ENCODE measurements around the gene INSIG1. TPM values are rescaled to one million over a fixed set of nuclear protein-coding genes. Genes with fewer than 3 reads are reported as not detected.

INSIG1 gene
- total and polyA plus RNA-seq, 2 donors (not counting 3 experiments of a cell fraction or from before 2014, with no cell fraction given): 79.3 to 102 TPM

DNA sequence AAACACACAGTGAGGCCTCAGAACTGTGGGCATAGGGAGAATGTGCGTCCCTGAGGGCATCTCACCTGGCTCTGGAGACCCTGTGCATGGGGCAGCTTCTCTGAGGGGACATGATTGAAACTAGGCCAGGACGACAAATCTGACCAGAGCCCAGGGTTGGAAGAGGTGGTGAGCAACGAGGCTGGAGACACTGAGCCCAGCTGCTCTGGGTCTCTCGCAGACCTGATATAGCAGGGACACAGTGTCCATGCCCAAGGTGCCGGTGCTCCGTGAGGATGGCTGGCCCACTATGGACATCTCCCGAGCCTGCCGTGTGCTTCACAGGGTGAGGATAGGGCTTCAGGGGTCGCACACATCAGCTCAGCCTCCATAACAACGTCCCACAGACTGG lies 49.3 kb upstream of the INSIG1 start:
- CTCF ChIA-PET: no interaction called here
- Histone ChIP-seq H3K27me3 (ENCODE audit: control insufficient read depth in 2 of 2, insufficient read depth in 2 of 2, low read length in 2 of 2) (no peaks in the 10 kb centered on the region), H3K4me1 (ENCODE audit: control insufficient read depth, extremely low read depth, insufficient read depth, low read length) (no peaks in the 10 kb centered on the region), H3K79me2 (ENCODE audit: control insufficient read depth, insufficient read depth, low read length) (no peaks in the 10 kb centered on the region), H3K27ac (ENCODE audit: insufficient read depth, low read depth, low read length) (no peak overlapping the region), H3K9ac (replicated peaks; ENCODE audit: extremely low read depth, insufficient read depth, low read length) (no peak overlapping the region), H3K9me3 (replicated peaks; ENCODE audit: control insufficient read depth, insufficient read depth, low read length) (no peaks in the 10 kb centered on the region), H3K9me1 (replicated peaks; ENCODE audit: control insufficient read depth, extremely low read depth, insufficient read depth, low read length) (no peaks in the 10 kb centered on the region), H2AFZ (ENCODE audit: low read depth, low read length) (no peak overlapping the region), H3K4me3 (replicated peaks in 1 of 3; ENCODE audit: insufficient read depth in 1 of 3, low read depth in 1 of 3, low read length in 3 of 3) (no peak overlapping the region), H3K36me3 (ENCODE audit: control insufficient read depth in 2 of 2, extremely low read depth in 1 of 2, insufficient read depth in 2 of 2, low read length in 2 of 2) (no peaks in the 10 kb centered on the region), H3K4me2 (ENCODE audit: insufficient read depth, low read length) (no peak overlapping the region), H4K20me1 (replicated peaks; ENCODE audit: control insufficient read depth, extremely low read depth, insufficient read depth, low read length) (no peaks in the 10 kb centered on the region)
- FAIRE-seq: no peak
- intact Hi-C loops (cut with micrococcal nuclease): loop anchor here (2.0 kb wide), 1 partner anchor 26 kb away; no protein-coding TSS in a partner anchor
- DNase-seq (ENCODE audit: low read depth, low spot score): no peak
- dilution Hi-C loops (cut with MboI; ENCODE audit: extremely low pct_ligation_motif_present, low sequenced_read_pairs): no loop called here
- POLR2A ChIA-PET: no interaction called here
- BruUV-seq (replicated peaks): no TSS peak
- no peak for TF ChIP-seq MAX (IDR thresholded peaks at IDR 0.05; ENCODE audit: insufficient read depth, insufficient read length)

DNA sequence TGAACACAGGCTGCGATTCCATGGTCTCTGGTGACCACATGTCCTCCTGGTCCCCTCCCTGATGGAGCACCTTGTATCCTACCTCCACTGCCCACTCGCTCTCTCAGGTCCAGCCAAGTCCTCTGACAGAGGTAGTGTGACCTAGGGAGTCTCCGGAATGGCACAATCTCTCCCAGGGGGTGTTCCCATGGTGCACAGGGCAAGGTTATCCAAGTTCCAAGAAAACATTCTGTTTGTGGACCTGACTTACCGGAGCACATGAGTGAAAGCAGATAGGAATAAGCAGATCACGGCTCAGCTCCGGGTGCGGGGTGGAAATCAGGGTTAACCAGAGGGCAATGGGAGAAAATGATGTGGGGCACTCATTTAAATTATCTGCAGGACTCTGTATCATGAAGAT lies 45.8 kb upstream of the INSIG1 start:
- Histone ChIP-seq H3K9me1 (replicated peaks; ENCODE audit: control insufficient read depth, extremely low read depth, insufficient read depth, low read length) (no peaks in the 10 kb centered on the region), H3K36me3 (ENCODE audit: control insufficient read depth in 2 of 2, extremely low read depth in 1 of 2, insufficient read depth in 2 of 2, low read length in 2 of 2) (no peaks in the 10 kb centered on the region), H3K9ac (replicated peaks; ENCODE audit: extremely low read depth, insufficient read depth, low read length) (no peak overlapping the region), H2AFZ (ENCODE audit: low read depth, low read length) (no peak overlapping the region), H3K4me3 (replicated peaks in 1 of 3; ENCODE audit: insufficient read depth in 1 of 3, low read depth in 1 of 3, low read length in 3 of 3) (no peak overlapping the region), H4K20me1 (replicated peaks; ENCODE audit: control insufficient read depth, extremely low read depth, insufficient read depth, low read length) (no peaks in the 10 kb centered on the region), H3K4me1 (ENCODE audit: control insufficient read depth, extremely low read depth, insufficient read depth, low read length) (peaks cover under 1% of the 10 kb centered on the region), H3K79me2 (ENCODE audit: control insufficient read depth, insufficient read depth, low read length) (no peaks in the 10 kb centered on the region), H3K9me3 (replicated peaks; ENCODE audit: control insufficient read depth, insufficient read depth, low read length) (no peaks in the 10 kb centered on the region), H3K27me3 (ENCODE audit: control insufficient read depth in 2 of 2, insufficient read depth in 2 of 2, low read length in 2 of 2) (no peaks in the 10 kb centered on the region), H3K4me2 (ENCODE audit: insufficient read depth, low read length) (no peak overlapping the region), H3K27ac (ENCODE audit: insufficient read depth, low read depth, low read length) (no peak overlapping the region)
- DNase-seq (ENCODE audit: low read depth, low spot score) (no peak), FAIRE-seq (no peak)
- CTCF ChIA-PET: interaction anchor here (1.4 to 2.7 kb wide), 5 partner anchors 10 to 62 kb away, joined by 3 to 11 read pairs (median 4); no protein-coding TSS in a partner anchor
- BruUV-seq (replicated peaks): no TSS peak
- POLR2A ChIA-PET: no interaction called here
- intact Hi-C loops (cut with micrococcal nuclease) (loop anchor here (1.0 kb wide), 2 partner anchors 47 to 62 kb away; no protein-coding TSS in a partner anchor), dilution Hi-C loops (cut with MboI; ENCODE audit: extremely low pct_ligation_motif_present, low sequenced_read_pairs) (no loop called here)
- TF ChIP-seq FOS (IDR thresholded peaks at IDR 0.05; ENCODE audit: borderline replicate concordance, insufficient read depth, low read length) (no peak), MAX (IDR thresholded peaks at IDR 0.05; ENCODE audit: insufficient read depth, insufficient read length) (no peak), POLR2AphosphoS5 (IDR thresholded peaks at IDR 0.05; ENCODE audit: insufficient read depth, low read depth, low read length) (no peak), MYC (IDR thresholded peaks at IDR 0.05; ENCODE audit: low read depth, low read length) (no peak), JUN (IDR thresholded peaks at IDR 0.05; ENCODE audit: borderline replicate concordance, insufficient read depth, insufficient read length, low read depth) (no peak), POLR2A (IDR thresholded peaks at IDR 0.05; ENCODE audit: low read depth, low read length) (no peak), GATA2 (IDR thresholded peaks at IDR 0.05; ENCODE audit: insufficient read depth, insufficient read length, low read depth, low read length) (no peak), EZH2 (IDR thresholded peaks at IDR 0.05; ENCODE audit: borderline replicate concordance, low read depth, low read length, severe bottlenecking) (no peak)
- TF ChIP-seq, protein P1, sequence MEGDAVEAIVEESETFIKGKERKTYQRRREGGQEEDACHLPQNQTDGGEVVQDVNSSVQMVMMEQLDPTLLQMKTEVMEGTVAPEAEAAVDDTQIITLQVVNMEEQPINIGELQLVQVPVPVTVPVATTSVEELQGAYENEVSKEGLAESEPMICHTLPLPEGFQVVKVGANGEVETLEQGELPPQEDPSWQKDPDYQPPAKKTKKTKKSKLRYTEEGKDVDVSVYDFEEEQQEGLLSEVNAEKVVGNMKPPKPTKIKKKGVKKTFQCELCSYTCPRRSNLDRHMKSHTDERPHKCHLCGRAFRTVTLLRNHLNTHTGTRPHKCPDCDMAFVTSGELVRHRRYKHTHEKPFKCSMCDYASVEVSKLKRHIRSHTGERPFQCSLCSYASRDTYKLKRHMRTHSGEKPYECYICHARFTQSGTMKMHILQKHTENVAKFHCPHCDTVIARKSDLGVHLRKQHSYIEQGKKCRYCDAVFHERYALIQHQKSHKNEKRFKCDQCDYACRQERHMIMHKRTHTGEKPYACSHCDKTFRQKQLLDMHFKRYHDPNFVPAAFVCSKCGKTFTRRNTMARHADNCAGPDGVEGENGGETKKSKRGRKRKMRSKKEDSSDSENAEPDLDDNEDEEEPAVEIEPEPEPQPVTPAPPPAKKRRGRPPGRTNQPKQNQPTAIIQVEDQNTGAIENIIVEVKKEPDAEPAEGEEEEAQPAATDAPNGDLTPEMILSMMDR (IDR thresholded peaks at IDR 0.05; ENCODE audit: extremely low read depth in 1 of 2, insufficient read depth in 1 of 2, low read depth in 1 of 2, low read length in 2 of 2): no peak
